HepG2 (cell line): ENCODE results near the gene ZNF540. TPM values are rescaled to one million over a fixed set of nuclear protein-coding genes. Genes with fewer than 3 reads are reported as not detected.

Source experiments
- ADNP ChIP-seq: sonication (generic); formaldehyde crosslinking; IDR thresholded peaks from 2 replicates; pipeline ENCODE4 v1.4.0; 2020; ENCODE audit warnings: missing genetic modification reagents
- ELF1 ChIP-seq: sonication (generic); formaldehyde crosslinking; IDR thresholded peaks from 2 replicates; pipeline ENCODE4 v1.4.0; 2020; ENCODE audit warnings: missing genetic modification reagents
- FOXJ3 ChIP-seq: sonication (generic); formaldehyde crosslinking; IDR thresholded peaks from 2 replicates; pipeline ENCODE4 v1.4.0; 2020; ENCODE audit warnings: missing genetic modification reagents, mild to moderate bottlenecking, borderline replicate concordance
- HOXA7 ChIP-seq: sonication (generic); formaldehyde crosslinking; IDR thresholded peaks from 2 replicates; pipeline ENCODE4 v1.8.1; 2022; ENCODE audit warnings: mild to moderate bottlenecking, missing genetic modification reagents, moderate library complexity
- MTA1 ChIP-seq: sonication (generic); formaldehyde crosslinking; IDR thresholded peaks from 2 replicates; pipeline ENCODE4 v1.4.0; 2020; ENCODE audit warnings: missing genetic modification reagents, mild to moderate bottlenecking, borderline replicate concordance
- SMARCC2 ChIP-seq: fragments of 450-650 bp; IDR thresholded peaks from 2 replicates; pipeline ENCODE4 v1.6.1; 2017; ENCODE audit warnings: antibody characterized with exemption, mild to moderate bottlenecking
- U2AF2 ChIP-seq: fragments of 200-400 bp; formaldehyde crosslinking; IDR thresholded peaks from 2 replicates; pipeline ENCODE4 v1.6.1; 2017; ENCODE audit warnings: low read depth, mild to moderate bottlenecking, low read length
- ZFP1 ChIP-seq: IDR thresholded peaks from 2 replicates; pipeline ENCODE4 v1.6.1; 2016
- ZNF138 ChIP-seq: sonication (generic); formaldehyde crosslinking; IDR thresholded peaks from 2 replicates; pipeline ENCODE4 v1.5.0; 2020; ENCODE audit warnings: mild to moderate bottlenecking, low read depth, missing genetic modification reagents
- ZNF3 ChIP-seq: IDR thresholded peaks from 2 replicates; pipeline ENCODE4 v1.7.0; 2017; ENCODE audit warnings: inconsistent platforms
- ZNF317 ChIP-seq: sonication (generic); formaldehyde crosslinking; IDR thresholded peaks from 2 replicates; pipeline ENCODE4 v1.5.0; 2020; ENCODE audit warnings: mild to moderate bottlenecking, missing genetic modification reagents
- polyA plus RNA-seq, 8 experiments: library from polyadenylated mRNA; depleted of rRNA in 3 of 8; stranded (reverse) in 7 of 8; unstranded in 1 of 8; fragments of >200 nt; fragmentation: Illumina TruSeq in 4 of 8; extraction: Trizol in 4 of 8; gene quantifications; 2 replicates each; pipeline versions ENCODE4 v1.2.1 to v1.2.3, GENCODE V29; 2011 to 2016; ENCODE audit warnings: low read depth in 4 of 8, missing spikeins in 1 of 8, mixed read lengths in 1 of 8; ENCODE audit not compliant: insufficient read depth in 1 of 8
- total RNA-seq, 5 experiments: library from RNA; depleted of rRNA; stranded (reverse); fragments of >200 nt; fragmentation: Illumina TruSeq; extraction: Trizol; gene quantifications; 2 replicates each; pipeline ENCODE4 v1.2.3, GENCODE V29; 2016; ENCODE audit warnings: low read depth in 1 of 5
- TF ChIP-seq, protein P1 (sequence below): IDR thresholded peaks from 2 replicates; pipeline ENCODE4 v1.6.1; 2016; ENCODE audit warnings: missing compliant biosample characterization, missing genetic modification reagents, borderline replicate concordance
- TF ChIP-seq, protein P2 (sequence below), 2 experiments: sonication (generic) in 1 of 2; formaldehyde crosslinking in 1 of 2; IDR thresholded peaks; 2 replicates each; pipeline versions ENCODE4 v1.5.1 to v1.6.1; 2011 to 2020; ENCODE audit warnings: borderline replicate concordance in 1 of 2, low read depth in 1 of 2, low read length in 1 of 2, mild to moderate bottlenecking in 1 of 2, missing genetic modification reagents in 1 of 2, moderate library complexity in 1 of 2
- TF ChIP-seq, protein P3 (sequence below): sonication (generic); formaldehyde crosslinking; IDR thresholded peaks from 2 replicates; pipeline ENCODE4 v1.5.0; 2020; ENCODE audit warnings: mild to moderate bottlenecking, missing genetic modification reagents, borderline replicate concordance
- TF ChIP-seq, protein P4 (sequence below): IDR thresholded peaks from 2 replicates; pipeline ENCODE4 v1.6.1; 2016

The ZNF540 gene
- total and polyA plus RNA-seq, 2 of the 13 experiments (the other 11 are each of a cell fraction or from before 2014, with no cell fraction given): 0.21 to 0.40 TPM

DNA sequence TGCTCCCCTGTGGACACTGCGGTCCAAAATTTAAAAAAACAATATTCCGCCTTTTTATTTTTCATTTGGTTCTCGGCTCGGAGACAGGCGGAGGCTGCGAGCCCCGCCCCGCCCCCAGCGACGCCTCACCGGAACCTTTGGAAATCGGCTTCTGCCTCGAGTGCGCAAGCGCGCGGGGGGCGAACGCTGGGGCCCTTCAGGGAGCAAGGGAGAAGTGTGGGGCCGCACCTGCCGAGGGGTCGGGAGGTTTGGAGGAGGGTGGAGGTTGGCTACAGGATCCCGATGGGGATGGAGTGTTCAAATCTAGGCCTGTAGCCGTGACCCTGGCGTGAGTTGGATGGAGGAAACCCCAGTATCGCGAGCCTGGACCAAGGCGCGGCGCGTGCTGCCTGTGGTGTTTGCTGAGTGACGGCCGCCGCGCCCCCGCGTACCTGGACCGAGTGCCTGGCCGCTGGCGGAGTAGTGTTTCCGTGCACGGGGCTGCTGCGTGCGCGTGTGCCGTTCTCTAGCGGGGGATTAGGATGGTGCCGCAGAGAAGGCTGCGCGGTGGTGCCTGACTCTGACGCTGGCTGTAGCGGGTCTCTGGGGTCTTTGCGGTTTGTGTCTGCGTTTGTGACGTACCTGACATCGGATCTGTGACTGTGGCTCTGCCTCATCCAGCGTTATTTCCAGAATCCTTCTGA lies 61.2 kb downstream of the ZNF540 start (continued):
- TF ChIP-seq FOXJ3 (CRISPR knock-in tag): peak; percentile 68
- TF ChIP-seq ZFP1 (CRISPR knock-in tag): 0 out of 2 replicates have a peak, but pooled peaks have one; percentile 55
- TF ChIP-seq HOXA7 (CRISPR knock-in tag): no peak
- TF ChIP-seq, protein P1, sequence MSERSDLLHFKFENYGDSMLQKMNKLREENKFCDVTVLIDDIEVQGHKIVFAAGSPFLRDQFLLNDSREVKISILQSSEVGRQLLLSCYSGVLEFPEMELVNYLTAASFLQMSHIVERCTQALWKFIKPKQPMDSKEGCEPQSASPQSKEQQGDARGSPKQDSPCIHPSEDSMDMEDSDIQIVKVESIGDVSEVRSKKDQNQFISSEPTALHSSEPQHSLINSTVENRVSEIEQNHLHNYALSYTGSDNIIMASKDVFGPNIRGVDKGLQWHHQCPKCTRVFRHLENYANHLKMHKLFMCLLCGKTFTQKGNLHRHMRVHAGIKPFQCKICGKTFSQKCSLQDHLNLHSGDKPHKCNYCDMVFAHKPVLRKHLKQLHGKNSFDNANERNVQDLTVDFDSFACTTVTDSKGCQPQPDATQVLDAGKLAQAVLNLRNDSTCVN (CRISPR knock-in tag): peak; percentile 73; the same call in 1 of the 2 replicates
- TF ChIP-seq, protein P2, sequence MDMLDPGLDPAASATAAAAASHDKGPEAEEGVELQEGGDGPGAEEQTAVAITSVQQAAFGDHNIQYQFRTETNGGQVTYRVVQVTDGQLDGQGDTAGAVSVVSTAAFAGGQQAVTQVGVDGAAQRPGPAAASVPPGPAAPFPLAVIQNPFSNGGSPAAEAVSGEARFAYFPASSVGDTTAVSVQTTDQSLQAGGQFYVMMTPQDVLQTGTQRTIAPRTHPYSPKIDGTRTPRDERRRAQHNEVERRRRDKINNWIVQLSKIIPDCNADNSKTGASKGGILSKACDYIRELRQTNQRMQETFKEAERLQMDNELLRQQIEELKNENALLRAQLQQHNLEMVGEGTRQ (IDR thresholded peaks at IDR 0.05; ENCODE audit: low read depth, low read length): peak; percentile 71
- TF ChIP-seq, protein P2 (CRISPR knock-in tag; IDR thresholded peaks at IDR 0.05; ENCODE audit: borderline replicate concordance): peak; percentile 43; the same call in 1 of the 2 replicates
- peak; percentile 50; the same call in 1 of the 2 replicates for TF ChIP-seq ELF1
- no peak for TF ChIP-seq SMARCC2
- no peak for TF ChIP-seq ZNF317
- TF ChIP-seq U2AF2: no peak
- TF ChIP-seq MTA1: 0 out of 2 replicates have a peak, but pooled peaks have one; percentile 70
- TF ChIP-seq ZNF138 (CRISPR knock-in tag): peak; percentile 65; the same call in 1 of the 2 replicates
- TF ChIP-seq, protein P3, sequence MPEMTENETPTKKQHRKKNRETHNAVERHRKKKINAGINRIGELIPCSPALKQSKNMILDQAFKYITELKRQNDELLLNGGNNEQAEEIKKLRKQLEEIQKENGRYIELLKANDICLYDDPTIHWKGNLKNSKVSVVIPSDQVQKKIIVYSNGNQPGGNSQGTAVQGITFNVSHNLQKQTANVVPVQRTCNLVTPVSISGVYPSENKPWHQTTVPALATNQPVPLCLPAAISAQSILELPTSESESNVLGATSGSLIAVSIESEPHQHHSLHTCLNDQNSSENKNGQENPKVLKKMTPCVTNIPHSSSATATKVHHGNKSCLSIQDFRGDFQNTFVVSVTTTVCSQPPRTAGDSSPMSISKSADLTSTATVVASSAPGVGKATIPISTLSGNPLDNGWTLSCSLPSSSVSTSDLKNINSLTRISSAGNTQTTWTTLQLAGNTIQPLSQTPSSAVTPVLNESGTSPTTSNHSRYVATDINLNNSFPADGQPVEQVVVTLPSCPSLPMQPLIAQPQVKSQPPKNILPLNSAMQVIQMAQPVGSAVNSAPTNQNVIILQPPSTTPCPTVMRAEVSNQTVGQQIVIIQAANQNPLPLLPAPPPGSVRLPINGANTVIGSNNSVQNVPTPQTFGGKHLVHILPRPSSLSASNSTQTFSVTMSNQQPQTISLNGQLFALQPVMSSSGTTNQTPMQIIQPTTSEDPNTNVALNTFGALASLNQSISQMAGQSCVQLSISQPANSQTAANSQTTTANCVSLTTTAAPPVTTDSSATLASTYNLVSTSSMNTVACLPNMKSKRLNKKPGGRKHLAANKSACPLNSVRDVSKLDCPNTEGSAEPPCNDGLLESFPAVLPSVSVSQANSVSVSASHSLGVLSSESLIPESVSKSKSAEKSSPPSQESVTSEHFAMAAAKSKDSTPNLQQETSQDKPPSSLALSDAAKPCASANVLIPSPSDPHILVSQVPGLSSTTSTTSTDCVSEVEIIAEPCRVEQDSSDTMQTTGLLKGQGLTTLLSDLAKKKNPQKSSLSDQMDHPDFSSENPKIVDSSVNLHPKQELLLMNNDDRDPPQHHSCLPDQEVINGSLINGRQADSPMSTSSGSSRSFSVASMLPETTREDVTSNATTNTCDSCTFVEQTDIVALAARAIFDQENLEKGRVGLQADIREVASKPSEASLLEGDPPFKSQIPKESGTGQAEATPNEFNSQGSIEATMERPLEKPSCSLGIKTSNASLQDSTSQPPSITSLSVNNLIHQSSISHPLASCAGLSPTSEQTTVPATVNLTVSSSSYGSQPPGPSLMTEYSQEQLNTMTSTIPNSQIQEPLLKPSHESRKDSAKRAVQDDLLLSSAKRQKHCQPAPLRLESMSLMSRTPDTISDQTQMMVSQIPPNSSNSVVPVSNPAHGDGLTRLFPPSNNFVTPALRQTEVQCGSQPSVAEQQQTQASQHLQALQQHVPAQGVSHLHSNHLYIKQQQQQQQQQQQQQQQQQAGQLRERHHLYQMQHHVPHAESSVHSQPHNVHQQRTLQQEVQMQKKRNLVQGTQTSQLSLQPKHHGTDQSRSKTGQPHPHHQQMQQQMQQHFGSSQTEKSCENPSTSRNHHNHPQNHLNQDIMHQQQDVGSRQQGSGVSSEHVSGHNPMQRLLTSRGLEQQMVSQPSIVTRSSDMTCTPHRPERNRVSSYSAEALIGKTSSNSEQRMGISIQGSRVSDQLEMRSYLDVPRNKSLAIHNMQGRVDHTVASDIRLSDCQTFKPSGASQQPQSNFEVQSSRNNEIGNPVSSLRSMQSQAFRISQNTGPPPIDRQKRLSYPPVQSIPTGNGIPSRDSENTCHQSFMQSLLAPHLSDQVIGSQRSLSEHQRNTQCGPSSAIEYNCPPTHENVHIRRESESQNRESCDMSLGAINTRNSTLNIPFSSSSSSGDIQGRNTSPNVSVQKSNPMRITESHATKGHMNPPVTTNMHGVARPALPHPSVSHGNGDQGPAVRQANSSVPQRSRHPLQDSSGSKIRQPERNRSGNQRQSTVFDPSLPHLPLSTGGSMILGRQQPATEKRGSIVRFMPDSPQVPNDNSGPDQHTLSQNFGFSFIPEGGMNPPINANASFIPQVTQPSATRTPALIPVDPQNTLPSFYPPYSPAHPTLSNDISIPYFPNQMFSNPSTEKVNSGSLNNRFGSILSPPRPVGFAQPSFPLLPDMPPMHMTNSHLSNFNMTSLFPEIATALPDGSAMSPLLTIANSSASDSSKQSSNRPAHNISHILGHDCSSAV (CRISPR knock-in tag): no peak
- TF ChIP-seq, protein P4, sequence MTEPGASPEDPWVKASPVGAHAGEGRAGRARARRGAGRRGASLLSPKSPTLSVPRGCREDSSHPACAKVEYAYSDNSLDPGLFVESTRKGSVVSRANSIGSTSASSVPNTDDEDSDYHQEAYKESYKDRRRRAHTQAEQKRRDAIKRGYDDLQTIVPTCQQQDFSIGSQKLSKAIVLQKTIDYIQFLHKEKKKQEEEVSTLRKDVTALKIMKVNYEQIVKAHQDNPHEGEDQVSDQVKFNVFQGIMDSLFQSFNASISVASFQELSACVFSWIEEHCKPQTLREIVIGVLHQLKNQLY: peak; percentile 99
- TF ChIP-seq ADNP (CRISPR knock-in tag): peak; percentile 77; the same call in 1 of the 2 replicates
- no peak for TF ChIP-seq ZNF3
